K562 (cell line): ENCODE measurements around the gene MAST3. TPM values are rescaled to one million over a fixed set of nuclear protein-coding genes. Genes with fewer than 3 reads are reported as not detected.

Experiments
- ATAC-seq: fragments of 200-7000 bp; cut with Tn5 transposase; 3 replicates; pipeline ENCODE4 v1.9.1; 2020; ENCODE audit warnings: moderate library complexity
- BruUV-seq: library from RNA; stranded (reverse); fragments of 400-500 nt; replicated peaks from 2 replicates; lab custom pipeline; 2021; lab: Mats Ljungman, UMichigan
- CTCF ChIA-PET: fragments of 300-600 bp; formaldehyde crosslinking; extraction: SDS; loops from one replicate; lab custom pipeline; 2021; ENCODE audit warnings: low intra/inter-chr PET ratio; lab: Yijun Ruan, JAX
- POLR2A ChIA-PET: fragments of 300-600, 350-650 bp; sonication (Branson Sonifier 250); formaldehyde crosslinking; extraction: SDS; loops from one replicate; lab custom pipeline; 2021; ENCODE audit warnings: antibody characterized with exemption, inconsistent platforms; lab: Yijun Ruan, JAX
- DNase-seq, 4 experiments: peaks; one replicate each; pipeline versions ENCODE4 v3.0.0 to v3.0.0-alpha.2; 2011 to 2018; ENCODE audit warnings: low spot score in 3 of 4, mixed read lengths in 3 of 4; ENCODE audit errors: extremely low read depth in 1 of 4
- FAIRE-seq: peaks from 2 replicates; lab custom pipeline; 2011; peaks lifted over from hg19 to GRCh38; lab: Jason Lieb, UNC
- H2AFZ ChIP-seq: 2 replicates; pipeline ENCODE4 v1.6.0; 2011; ENCODE audit warnings: low read depth, low read length, control low read depth, inconsistent platforms
- H3K27ac ChIP-seq: fragments of 200-600 bp; 3 replicates; pipeline ENCODE4 v1.8.0; 2011; ENCODE audit warnings: low read depth, mild to moderate bottlenecking, control low read depth, inconsistent platforms, low read length, moderate library complexity, mixed read lengths; ENCODE audit errors: extremely low read depth
- H3K27me3 ChIP-seq, 2 experiments: fragments of 300-600 bp in 1 of 2; 2 replicates in 1 of 2; 3 replicates in 1 of 2; pipeline versions ENCODE4 v1.6.0 to v1.8.0; 2011; ENCODE audit warnings: inconsistent platforms in 2 of 2, low read length in 2 of 2, mild to moderate bottlenecking in 1 of 2, mixed read lengths in 1 of 2, moderate library complexity in 1 of 2; ENCODE audit not compliant: control insufficient read depth in 2 of 2, insufficient read depth in 2 of 2
- H3K36me3 ChIP-seq: fragments of 300-600 bp; 3 replicates; pipeline ENCODE4 v1.8.0; 2011; ENCODE audit warnings: mild to moderate bottlenecking, low read length, inconsistent platforms; ENCODE audit not compliant: control insufficient read depth, insufficient read depth
- H3K4me1 ChIP-seq, 2 experiments: fragments of 200-600 bp in 1 of 2; replicated peaks in 1 of 2; 2 replicates in 1 of 2; 3 replicates in 1 of 2; pipeline versions ENCODE4 v1.5.1 to v1.8.0; 2011; ENCODE audit warnings: inconsistent platforms in 2 of 2, low read length in 2 of 2, mild to moderate bottlenecking in 1 of 2, mixed read lengths in 1 of 2, moderate library complexity in 1 of 2; ENCODE audit not compliant: control insufficient read depth in 2 of 2, insufficient read depth in 2 of 2
- H3K4me2 ChIP-seq: 2 replicates; pipeline ENCODE4 v1.6.1; 2011; ENCODE audit warnings: low read length, control low read depth, inconsistent platforms, mixed read lengths; ENCODE audit not compliant: insufficient read depth
- H3K4me3 ChIP-seq: fragments of 200-600 bp; sonication (generic), shearing (Covaris generic); 2 replicates; pipeline ENCODE4 v1.5.1; 2016; ENCODE audit warnings: control low read depth, inconsistent platforms
- H3K79me2 ChIP-seq: fragments of 200-600 bp; 3 replicates; pipeline ENCODE4 v1.8.0; 2011; ENCODE audit warnings: low read length, inconsistent platforms; ENCODE audit not compliant: control insufficient read depth, insufficient read depth
- H3K9ac ChIP-seq, 2 experiments: 2 replicates each; pipeline versions ENCODE4 v1.6.0 to v1.6.1; 2011; ENCODE audit warnings: low read depth in 2 of 2, low read length in 2 of 2, control low read depth in 1 of 2, inconsistent platforms in 1 of 2, mild to moderate bottlenecking in 1 of 2, mixed read lengths in 1 of 2; ENCODE audit not compliant: insufficient read depth in 1 of 2
- H3K9me1 ChIP-seq: one replicate; pipeline ENCODE4 v1.6.0; 2011; ENCODE audit warnings: inconsistent platforms, mild to moderate bottlenecking, low read length, moderate library complexity; ENCODE audit not compliant: control insufficient read depth, insufficient read depth
- H3K9me3 ChIP-seq: replicated peaks from 2 replicates; pipeline ENCODE4 v1.5.1; 2011; ENCODE audit warnings: low read depth, low read length, inconsistent platforms; ENCODE audit not compliant: control insufficient read depth, insufficient read depth
- H4K20me1 ChIP-seq: replicated peaks from 2 replicates; pipeline ENCODE4 v1.6.1; 2011; ENCODE audit warnings: low read length, inconsistent platforms, mixed read lengths; ENCODE audit not compliant: control insufficient read depth, insufficient read depth
- ADNP ChIP-seq: fragments of 200-800 bp; sonication (Bioruptor generic); IDR thresholded peaks from 2 replicates; pipeline ENCODE4 v1.6.1; 2016; ENCODE audit warnings: missing genetic modification characterization, missing compliant biosample characterization
- BCOR ChIP-seq: fragments of 450-650 bp; IDR thresholded peaks from 2 replicates; pipeline ENCODE4 v1.6.1; 2016
- ESRRA ChIP-seq: fragments of 450-650 bp; IDR thresholded peaks from 2 replicates; pipeline ENCODE4 v1.6.1; 2014; ENCODE audit warnings: low read depth, mild to moderate bottlenecking, moderate library complexity, borderline replicate concordance
- KDM1A ChIP-seq, 2 experiments: fragments of 450-650 bp; IDR thresholded peaks; 2 replicates each; pipeline ENCODE4 v1.6.1; 2016; ENCODE audit warnings: mild to moderate bottlenecking in 2 of 2
- NCOA1 ChIP-seq: fragments of 450-650 bp; IDR thresholded peaks from 2 replicates; pipeline ENCODE4 v1.6.1; 2016; ENCODE audit warnings: low read depth
- NFIX ChIP-seq: fragments of 250-450 bp; sonication (Bioruptor Pico); IDR thresholded peaks from 2 replicates; pipeline ENCODE4 v1.4.0; 2020; ENCODE audit warnings: low read depth, mild to moderate bottlenecking, moderate library complexity
- PHB2 ChIP-seq: fragments of 450-650 bp; IDR thresholded peaks from 2 replicates; pipeline ENCODE4 v1.6.1; 2017; ENCODE audit warnings: low read depth
- RBM25 ChIP-seq: fragments of 200-400 bp; formaldehyde crosslinking; IDR thresholded peaks from 2 replicates; pipeline ENCODE4 v1.6.1; 2018; ENCODE audit warnings: low read length, low read depth, moderate library complexity; ENCODE audit not compliant: severe bottlenecking
- SUPT5H ChIP-seq: fragments of 450-650 bp; IDR thresholded peaks from 2 replicates; pipeline ENCODE4 v1.6.1; 2016
- TRIM24 ChIP-seq, 2 experiments: fragments of 450-650 bp; IDR thresholded peaks; 2 replicates each; pipeline ENCODE4 v1.6.1; 2016
- ZNF165 ChIP-seq: fragments of 250-450 bp; sonication (Bioruptor Pico); IDR thresholded peaks from 2 replicates; pipeline ENCODE4 v1.4.0; 2020; ENCODE audit warnings: borderline replicate concordance
- ZNF347 ChIP-seq: fragments of 450-650 bp; formaldehyde crosslinking; IDR thresholded peaks from 2 replicates; pipeline ENCODE4 v1.4.0; 2020; ENCODE audit warnings: low read depth, mild to moderate bottlenecking, moderate library complexity
- ZNF561 ChIP-seq: fragments of 450-650 bp; formaldehyde crosslinking; conservative IDR thresholded peaks from 2 replicates; pipeline ENCODE4 v1.4.0; 2020; ENCODE audit warnings: mild to moderate bottlenecking, moderate library complexity
- ZNF696 ChIP-seq: fragments of 250-450 bp; sonication (Bioruptor Pico); conservative IDR thresholded peaks from 2 replicates; pipeline ENCODE4 v1.4.0; 2020; ENCODE audit warnings: mild to moderate bottlenecking, moderate library complexity
- ZNF766 ChIP-seq: fragments of 200-800 bp; sonication (Bioruptor generic); conservative IDR thresholded peaks from 2 replicates; pipeline ENCODE4 v1.6.1; 2016; ENCODE audit warnings: missing genetic modification characterization, missing compliant biosample characterization
- WGBS: fragments of 100-300 bp; shearing (Covaris generic); methylation state at CpG from one replicate; pipeline ENCODE4 v1.1.6; 2016; ENCODE audit warnings: low coverage, mixed read lengths; ENCODE audit not compliant: insufficient coverage; ENCODE audit errors: missing lambda C conversion rate; 5-methylcytosine and 5-hydroxymethylcytosine counted together
- in situ Hi-C: fragments of 300-500 bp; cut with MboI; formaldehyde crosslinking; loops from 4 replicates; pipeline ENCODE4 v1.15.0; 2018; ENCODE audit warnings: inconsistent platforms, mixed read lengths
- intact Hi-C: fragments of 100-400 bp; cut with micrococcal nuclease; formaldehyde crosslinking; loops from 2 replicates; pipeline ENCODE4 v1.14.2; 2022
- polyA plus RNA-seq, 8 experiments: library from polyadenylated mRNA; depleted of rRNA in 4 of 8; stranded (reverse) in 5 of 8; unstranded in 3 of 8; fragments of >200 nt; fragmentation: Nextera tagmentation in 2 of 8; fragmentation: Illumina TruSeq in 1 of 8; extraction: Ambion mirVana in 2 of 8; extraction: Trizol in 1 of 8; gene quantifications; 2 replicates each; pipeline versions ENCODE4 v1.2.1 to v1.2.3, GENCODE V29; 2011 to 2014; ENCODE audit warnings: inconsistent platforms in 1 of 8, missing spikeins in 1 of 8
- total RNA-seq, 7 experiments: library from RNA; depleted of rRNA in 6 of 7; stranded (reverse); fragments of >200 nt in 6 of 7; fragmentation: Illumina TruSeq in 2 of 7; extraction: Trizol in 2 of 7; gene quantifications; 2 replicates each; pipeline versions ENCODE4 v1.2.1 to v1.2.3, GENCODE V29; 2011 to 2021; ENCODE audit warnings: low replicate concordance in 1 of 7
- TF ChIP-seq, protein P1 (sequence below): fragments of 450-650 bp; IDR thresholded peaks from 2 replicates; pipeline ENCODE4 v1.6.1; 2018; ENCODE audit not compliant: partially characterized antibody
- TF ChIP-seq, protein P2 (sequence below): fragments of 200-800 bp; sonication (Bioruptor generic); IDR thresholded peaks from 2 replicates; pipeline ENCODE4 v1.6.1; 2016; ENCODE audit warnings: missing genetic modification characterization, missing compliant biosample characterization

The MAST3 gene
- total and polyA plus RNA-seq, 9 of the 15 experiments (the other 6 are each of a cell fraction or from before 2014, with no cell fraction given): 0.94 to 9.9 (median 2.4) TPM

DNA sequence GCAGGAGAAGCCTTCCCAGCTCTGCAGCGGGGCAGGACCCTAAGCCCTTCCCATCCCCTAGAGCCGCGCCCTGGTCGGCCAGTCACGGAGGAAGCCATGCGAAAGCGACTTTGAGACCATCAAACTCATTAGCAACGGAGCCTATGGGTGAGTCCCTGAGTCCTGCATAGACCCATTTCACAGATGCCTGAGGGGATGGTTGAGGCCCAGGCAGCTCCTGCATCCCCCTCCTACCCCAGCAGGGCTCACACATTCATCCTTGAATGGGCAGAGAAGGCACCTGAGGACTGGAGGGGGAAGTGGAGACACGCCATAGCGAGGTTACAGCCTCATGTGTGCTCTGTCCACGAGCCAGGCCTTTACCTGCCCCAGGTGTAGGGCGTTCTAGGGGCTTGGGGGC, 31.2 kb downstream of the MAST3 start:
- no peaks in the 10 kb centered on the region for H3K79me2 ChIP-seq
- peak overlapping the region in 1 of 2 experiments; percentile 50; a peak in 2 of 4 replicates for H3K9ac ChIP-seq
- intact Hi-C loops (no loop called here), in situ Hi-C loops (no loop called here)
- CTCF ChIA-PET: no interaction called here
- no TSS peak for BruUV-seq
- ATAC-seq (no peak), DNase-seq (no peak), FAIRE-seq (no peak)
- 0 out of 2 replicates have a peak, but pooled peaks cover 4% of the 10 kb centered on the region for H4K20me1 ChIP-seq
- H3K4me3 ChIP-seq: no peak overlapping the region
- peaks cover 51% of the 10 kb centered on the region; the same call in 2 of the 3 replicates for H3K36me3 ChIP-seq
- no peaks in the 10 kb centered on the region for H3K9me1 ChIP-seq
- H3K27ac ChIP-seq: no peak overlapping the region
- H2AFZ ChIP-seq: no peak overlapping the region
- H3K9me3 ChIP-seq: no peaks in the 10 kb centered on the region
- H3K4me1 ChIP-seq: peaks cover 0 to 8% of the 10 kb centered on the region in 2 experiments; a peak in 2 of 5 replicates
- 94% methylated on average over 12 of the region's 12 CpGs for WGBS
- H3K27me3 ChIP-seq: no peaks in the 10 kb centered on the region
- H3K4me2 ChIP-seq: no peak overlapping the region
- POLR2A ChIA-PET: interaction anchor here (1.0 to 1.7 kb wide), 2 partner anchors 11 to 13 kb away, joined by 3 to 5 read pairs; no protein-coding TSS in a partner anchor
- no peak for TF ChIP-seq SUPT5H
- TF ChIP-seq RBM25: peak; percentile 77
- no peak for TF ChIP-seq NCOA1
- TF ChIP-seq ZNF696: no peak
- TF ChIP-seq TRIM24 (IDR thresholded peaks at IDR 0.05): no peak
- TF ChIP-seq ESRRA: no peak
- TF ChIP-seq, protein P1, sequence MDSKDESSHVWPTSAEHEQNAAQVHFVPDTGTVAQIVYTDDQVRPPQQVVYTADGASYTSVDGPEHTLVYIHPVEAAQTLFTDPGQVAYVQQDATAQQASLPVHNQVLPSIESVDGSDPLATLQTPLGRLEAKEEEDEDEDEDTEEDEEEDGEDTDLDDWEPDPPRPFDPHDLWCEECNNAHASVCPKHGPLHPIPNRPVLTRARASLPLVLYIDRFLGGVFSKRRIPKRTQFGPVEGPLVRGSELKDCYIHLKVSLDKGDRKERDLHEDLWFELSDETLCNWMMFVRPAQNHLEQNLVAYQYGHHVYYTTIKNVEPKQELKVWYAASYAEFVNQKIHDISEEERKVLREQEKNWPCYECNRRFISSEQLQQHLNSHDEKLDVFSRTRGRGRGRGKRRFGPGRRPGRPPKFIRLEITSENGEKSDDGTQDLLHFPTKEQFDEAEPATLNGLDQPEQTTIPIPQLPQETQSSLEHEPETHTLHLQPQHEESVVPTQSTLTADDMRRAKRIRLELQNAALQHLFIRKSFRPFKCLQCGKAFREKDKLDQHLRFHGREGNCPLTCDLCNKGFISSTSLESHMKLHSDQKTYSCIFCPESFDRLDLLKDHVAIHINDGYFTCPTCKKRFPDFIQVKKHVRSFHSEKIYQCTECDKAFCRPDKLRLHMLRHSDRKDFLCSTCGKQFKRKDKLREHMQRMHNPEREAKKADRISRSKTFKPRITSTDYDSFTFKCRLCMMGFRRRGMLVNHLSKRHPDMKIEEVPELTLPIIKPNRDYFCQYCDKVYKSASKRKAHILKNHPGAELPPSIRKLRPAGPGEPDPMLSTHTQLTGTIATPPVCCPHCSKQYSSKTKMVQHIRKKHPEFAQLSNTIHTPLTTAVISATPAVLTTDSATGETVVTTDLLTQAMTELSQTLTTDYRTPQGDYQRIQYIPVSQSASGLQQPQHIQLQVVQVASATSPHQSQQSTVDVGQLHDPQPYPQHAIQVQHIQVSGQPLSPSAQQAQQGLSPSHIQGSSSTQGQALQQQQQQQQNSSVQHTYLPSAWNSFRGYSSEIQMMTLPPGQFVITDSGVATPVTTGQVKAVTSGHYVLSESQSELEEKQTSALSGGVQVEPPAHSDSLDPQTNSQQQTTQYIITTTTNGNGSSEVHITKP: no peak
- TF ChIP-seq ZNF347 (CRISPR knock-in tag): no peak
- TF ChIP-seq ZNF561 (CRISPR knock-in tag): no peak
- no peak for TF ChIP-seq NFIX (CRISPR knock-in tag)
- TF ChIP-seq ZNF165: no peak
- no peak for TF ChIP-seq ZNF766
- peak in 1 of 2 experiments; percentile 50; a peak in 1 of 4 replicates for TF ChIP-seq KDM1A (IDR thresholded peaks at IDR 0.05)
- no peak for TF ChIP-seq PHB2
- TF ChIP-seq, protein P2, sequence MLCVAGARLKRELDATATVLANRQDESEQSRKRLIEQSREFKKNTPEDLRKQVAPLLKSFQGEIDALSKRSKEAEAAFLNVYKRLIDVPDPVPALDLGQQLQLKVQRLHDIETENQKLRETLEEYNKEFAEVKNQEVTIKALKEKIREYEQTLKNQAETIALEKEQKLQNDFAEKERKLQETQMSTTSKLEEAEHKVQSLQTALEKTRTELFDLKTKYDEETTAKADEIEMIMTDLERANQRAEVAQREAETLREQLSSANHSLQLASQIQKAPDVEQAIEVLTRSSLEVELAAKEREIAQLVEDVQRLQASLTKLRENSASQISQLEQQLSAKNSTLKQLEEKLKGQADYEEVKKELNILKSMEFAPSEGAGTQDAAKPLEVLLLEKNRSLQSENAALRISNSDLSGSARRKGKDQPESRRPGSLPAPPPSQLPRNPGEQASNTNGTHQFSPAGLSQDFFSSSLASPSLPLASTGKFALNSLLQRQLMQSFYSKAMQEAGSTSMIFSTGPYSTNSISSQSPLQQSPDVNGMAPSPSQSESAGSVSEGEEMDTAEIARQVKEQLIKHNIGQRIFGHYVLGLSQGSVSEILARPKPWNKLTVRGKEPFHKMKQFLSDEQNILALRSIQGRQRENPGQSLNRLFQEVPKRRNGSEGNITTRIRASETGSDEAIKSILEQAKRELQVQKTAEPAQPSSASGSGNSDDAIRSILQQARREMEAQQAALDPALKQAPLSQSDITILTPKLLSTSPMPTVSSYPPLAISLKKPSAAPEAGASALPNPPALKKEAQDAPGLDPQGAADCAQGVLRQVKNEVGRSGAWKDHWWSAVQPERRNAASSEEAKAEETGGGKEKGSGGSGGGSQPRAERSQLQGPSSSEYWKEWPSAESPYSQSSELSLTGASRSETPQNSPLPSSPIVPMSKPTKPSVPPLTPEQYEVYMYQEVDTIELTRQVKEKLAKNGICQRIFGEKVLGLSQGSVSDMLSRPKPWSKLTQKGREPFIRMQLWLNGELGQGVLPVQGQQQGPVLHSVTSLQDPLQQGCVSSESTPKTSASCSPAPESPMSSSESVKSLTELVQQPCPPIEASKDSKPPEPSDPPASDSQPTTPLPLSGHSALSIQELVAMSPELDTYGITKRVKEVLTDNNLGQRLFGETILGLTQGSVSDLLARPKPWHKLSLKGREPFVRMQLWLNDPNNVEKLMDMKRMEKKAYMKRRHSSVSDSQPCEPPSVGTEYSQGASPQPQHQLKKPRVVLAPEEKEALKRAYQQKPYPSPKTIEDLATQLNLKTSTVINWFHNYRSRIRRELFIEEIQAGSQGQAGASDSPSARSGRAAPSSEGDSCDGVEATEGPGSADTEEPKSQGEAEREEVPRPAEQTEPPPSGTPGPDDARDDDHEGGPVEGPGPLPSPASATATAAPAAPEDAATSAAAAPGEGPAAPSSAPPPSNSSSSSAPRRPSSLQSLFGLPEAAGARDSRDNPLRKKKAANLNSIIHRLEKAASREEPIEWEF (CRISPR knock-in tag): no peak
- peak; percentile 58 for TF ChIP-seq ADNP (tag)
- TF ChIP-seq BCOR: peak; percentile 79
